H4 (cell line): ENCODE measurements around the gene STK33. TPM values are rescaled to one million over a fixed set of nuclear protein-coding genes. Genes with fewer than 3 reads are reported as not detected.
A peak's percentile ranks its signal among the peaks of the same experiment; 100 is the strongest.

Source experiments
- DNase-seq: peaks from one replicate; pipeline ENCODE4 v3.0.0-alpha.2; 2015; ENCODE audit warnings: low spot score
- total RNA-seq: library from RNA; depleted of rRNA; stranded (reverse); fragments of >200 nt; shearing (Covaris generic); gene quantifications from 2 replicates; pipeline ENCODE4 v1.2.3, GENCODE V29; 2014; rRNA removed

The STK33 gene
- 8.1 and 10.9 TPM in 2 replicates for total RNA-seq

DNA sequence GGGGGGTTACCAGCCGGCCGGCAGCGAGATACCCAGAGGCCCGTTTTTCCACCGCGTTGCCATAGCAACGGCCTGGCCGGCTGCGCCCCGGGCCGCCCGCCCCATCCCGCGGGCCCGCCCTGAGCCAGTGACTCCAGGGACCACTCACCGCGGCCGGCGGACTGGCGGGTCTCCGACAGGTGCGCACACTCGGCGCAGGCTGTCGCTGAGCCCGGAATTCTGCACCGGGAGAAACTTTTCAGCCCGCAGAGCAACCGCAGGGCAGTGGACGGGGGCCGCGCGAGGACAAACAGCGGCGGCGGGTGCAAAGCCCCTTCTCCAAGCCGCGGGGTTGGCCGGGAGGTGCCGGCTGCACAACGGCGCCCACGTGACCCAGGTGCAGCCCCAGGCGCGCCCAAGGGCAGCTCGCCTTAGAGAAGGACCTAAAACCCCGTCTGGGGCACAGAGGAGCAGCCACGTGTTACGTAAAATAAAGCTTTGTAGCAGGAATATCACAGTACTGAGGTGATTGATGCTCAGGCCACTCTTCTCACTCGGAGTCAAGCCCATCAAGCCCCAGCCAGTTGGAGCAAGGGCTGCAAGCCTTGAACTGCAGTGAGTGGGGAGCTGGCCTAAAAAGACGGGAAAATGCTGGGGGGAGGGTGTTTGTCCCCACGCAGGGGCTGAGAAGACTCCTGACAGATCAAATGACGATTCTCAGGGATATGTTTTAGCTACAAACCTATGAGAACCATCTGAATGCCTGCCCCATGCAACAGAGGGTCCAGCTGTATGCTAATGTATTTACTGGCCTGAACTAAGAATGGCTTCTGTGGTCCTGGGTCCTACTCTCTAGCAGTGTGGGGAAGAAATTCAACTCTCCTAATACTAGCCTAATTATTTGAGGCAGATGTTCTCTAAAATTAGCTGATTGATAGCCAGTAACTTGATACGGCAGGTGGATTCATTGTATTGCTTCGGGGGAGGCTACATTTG lies at the start of gene STK33:
Gene STK33 (minus strand): TSS at position 294 of the 975 bp plus-strand sequence. CDS start 119,323 bp downstream, outside the sequence.
- peak; percentile 50 for DNase-seq

DNA sequence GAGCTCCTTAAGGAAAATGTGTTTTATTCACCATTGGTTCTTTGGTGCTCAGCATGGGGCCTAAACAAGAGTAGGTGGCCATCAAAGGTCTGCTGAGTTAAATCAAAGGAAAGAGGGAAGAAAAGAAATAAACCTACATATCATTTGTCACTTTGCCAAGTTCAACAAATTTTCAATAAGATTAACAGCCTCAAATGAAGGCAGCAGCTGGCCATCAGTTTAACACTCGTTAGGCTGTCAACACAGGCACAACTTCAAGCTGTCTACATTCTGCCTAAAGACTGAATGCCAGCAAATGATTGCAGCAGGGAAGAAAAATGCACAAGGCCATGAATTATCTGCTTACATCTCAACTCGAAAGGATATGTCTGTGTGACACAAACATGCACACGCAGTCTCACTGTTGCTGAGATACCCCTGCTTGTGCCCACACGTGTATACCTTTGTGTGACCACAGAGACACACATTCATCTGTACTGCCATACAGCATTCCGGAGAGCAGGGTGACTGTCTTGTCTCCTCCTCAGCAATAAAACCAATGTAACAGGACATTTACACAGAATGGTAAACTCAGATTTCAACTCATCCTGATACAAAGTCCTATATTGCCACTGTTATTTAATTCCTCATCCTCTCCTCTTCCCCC lies 48.3 kb upstream of the STK33 start:
- no peak for DNase-seq

- DNase-seq, result no peak
Measured at GRCh38 chr11:8641332-8641731, 47.3 kb upstream of the STK33 start.

DNA sequence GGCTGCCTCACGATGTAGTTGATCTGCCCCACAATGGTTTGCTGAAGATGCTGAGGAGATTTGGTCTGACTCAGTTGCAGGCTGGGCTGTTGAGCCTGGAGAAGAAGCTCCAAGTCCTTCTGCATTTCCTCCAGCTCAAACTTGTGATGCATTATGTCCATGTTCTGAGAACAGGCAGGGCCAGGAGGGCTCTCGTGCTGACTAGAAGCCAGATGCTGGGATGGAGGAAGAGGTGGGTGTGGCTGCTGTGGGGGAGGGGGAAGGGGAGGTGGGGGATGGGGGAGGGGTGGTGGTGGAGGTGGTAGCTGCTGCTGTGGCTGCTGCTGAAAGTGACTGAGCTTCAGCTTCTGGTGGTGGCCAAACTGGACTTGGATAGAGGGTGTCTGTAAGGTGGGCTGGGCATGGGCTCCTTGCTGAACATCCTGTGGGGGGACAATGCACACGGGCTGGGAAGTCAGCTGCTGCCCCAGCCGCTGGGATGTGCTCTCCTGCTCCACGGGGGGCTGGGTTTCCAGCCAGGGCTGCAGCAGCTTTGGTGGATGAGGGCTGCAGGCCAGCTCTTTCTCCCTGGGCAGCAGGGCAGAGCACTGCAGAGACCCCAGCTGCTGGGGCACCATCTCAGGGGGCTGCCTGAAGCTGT lies 46.4 kb upstream of the STK33 start:
- no peak for DNase-seq

- no peak for DNase-seq
Measured at GRCh38 chr11:8639655-8640054, 45.6 kb upstream of the STK33 start.

- DNase-seq, result no peak
Measured at GRCh38 chr11:8638300-8638699, 44.3 kb upstream of the STK33 start.

- DNase-seq, result no peak
Measured at GRCh38 chr11:8636127-8636526, 42.1 kb upstream of the STK33 start.

- DNase-seq, result no peak
Measured at GRCh38 chr11:8634498-8634897, 40.5 kb upstream of the STK33 start.

- peak; percentile 38 for DNase-seq
Measured at GRCh38 chr11:8631395-8632118, 37.5 kb upstream of the STK33 start.

GRCh38 chr11:8624698-8625097 lies 30.7 kb upstream of the STK33 start:
- DNase-seq, result no peak

GRCh38 chr11:8621147-8621546 lies 27.1 kb upstream of the STK33 start:
- DNase-seq, result no peak

DNA sequence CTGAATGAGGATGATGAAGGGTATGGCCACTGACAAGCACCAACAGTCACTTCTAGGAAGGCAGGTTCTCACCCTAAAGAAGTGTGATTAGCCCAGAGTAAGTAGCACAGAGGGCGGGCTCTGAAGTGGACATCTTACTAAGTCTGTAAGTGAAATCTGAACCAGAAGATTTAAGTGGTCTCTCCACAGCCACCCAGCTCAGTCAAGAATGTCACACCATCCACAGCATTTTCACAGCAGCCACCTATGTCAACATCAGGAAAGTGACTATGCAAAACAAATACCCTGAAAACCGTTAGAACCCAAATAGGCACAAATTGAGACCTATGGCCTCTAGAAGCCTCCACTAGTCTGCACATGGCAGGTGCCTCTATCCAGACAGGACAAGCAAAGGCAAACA lies 23.0 kb upstream of the STK33 start:
- DNase-seq, result no peak

DNA sequence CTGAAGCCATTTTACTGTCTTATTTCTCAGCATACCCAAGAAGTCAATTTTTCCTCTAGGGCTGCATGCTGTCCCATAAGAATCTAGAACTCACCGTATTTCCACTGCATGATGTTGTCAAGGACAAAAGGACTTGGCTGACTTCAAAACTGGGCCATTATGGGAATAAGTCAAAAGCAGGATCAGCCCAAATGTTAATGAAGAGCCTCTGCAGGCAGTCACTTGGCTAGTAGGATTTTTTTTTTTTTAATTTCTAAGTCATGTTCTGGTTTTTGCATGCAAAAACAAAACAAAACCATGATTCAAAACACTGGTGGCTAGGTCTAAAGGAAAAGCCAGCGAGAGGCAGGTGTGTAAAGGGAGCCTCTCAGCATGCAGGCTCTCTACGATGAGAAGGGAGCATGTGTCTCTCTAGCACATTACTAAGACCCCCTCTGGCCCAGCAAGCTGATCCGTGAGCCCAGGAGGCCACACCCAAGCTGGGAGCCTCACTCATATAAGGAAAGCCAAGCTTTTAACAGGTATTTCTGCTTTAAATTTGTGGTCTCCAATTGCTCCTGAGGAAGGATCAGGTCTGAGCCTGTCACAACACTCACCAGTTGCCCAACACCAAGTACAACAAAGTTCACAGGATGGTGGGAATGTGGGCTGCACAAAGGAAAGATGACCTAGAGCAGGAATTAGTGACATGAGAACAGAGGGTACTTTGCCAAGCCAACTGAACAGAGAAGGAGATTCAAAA lies 21.4 kb upstream of the STK33 start:
- no peak for DNase-seq

GRCh38 chr11:8614497-8614896 lies 20.5 kb upstream of the STK33 start:
- DNase-seq, result no peak

DNA sequence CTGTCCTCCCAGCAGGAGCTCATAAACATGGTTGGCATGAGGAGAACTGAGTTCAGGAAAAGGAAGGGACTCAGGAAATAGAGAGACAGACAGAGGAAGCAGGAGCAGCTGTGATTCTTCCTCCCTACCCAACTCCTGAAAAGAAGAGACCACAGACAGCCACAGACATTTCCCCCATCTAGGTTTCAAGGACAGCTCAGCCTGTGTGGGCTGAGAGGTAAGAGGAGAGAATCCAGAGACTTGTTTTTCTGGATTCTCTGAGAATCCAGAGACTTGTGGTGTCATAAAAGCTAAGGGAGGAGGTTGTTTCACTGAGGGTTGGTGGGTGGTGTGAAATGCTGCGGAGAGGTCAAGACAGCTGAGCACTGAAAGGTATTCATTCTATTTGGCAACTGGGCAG lies 19.0 kb upstream of the STK33 start:
- no peak for DNase-seq

DNA sequence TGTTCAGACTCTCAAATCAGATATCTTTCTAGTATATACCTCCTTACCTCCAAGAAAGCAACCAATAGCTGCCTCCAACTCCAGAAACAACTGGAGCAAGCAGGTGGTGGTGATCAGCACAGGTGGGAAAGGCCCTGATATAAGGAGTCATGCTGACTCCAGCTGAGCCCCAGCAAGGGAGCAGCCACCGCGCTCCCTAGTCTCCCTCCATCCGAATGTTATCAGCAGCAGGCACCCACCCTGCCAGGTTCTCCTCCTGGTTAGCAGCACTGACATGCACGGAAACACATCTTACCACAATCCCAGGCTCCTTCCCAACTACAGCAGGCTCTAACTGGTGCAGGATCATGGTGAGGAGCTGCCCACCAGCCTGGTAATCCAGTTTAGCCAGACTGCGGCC lies 18.5 kb upstream of the STK33 start:
- DNase-seq, result no peak

DNA sequence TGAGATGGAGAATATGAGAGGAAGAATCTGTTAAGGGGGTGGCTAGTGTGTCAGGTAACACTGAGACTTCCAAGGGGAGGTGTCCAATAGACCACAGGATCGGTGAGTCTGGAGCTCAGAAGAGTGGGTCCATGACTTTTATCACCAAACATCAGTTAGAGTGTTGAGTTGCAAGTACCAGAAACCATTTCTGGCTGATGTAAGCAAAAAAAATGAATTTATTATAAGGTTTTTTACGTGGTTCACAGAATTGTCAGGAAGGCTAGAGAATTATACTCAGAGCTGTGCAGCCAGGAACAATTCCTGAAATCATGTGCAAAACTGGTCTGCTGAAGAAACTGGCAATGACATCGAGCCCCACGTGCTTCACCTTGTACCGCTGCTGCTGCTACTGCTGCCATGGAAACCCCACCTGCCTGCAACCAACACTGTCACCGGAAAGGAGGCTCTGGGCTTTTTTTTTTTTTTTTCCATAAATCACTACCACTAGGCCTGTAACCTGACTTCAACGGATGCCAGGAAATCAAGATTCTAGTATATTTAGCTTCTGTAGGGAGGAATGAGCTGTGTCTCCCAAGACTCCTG lies 16.6 kb upstream of the STK33 start:
- DNase-seq, result no peak

- no peak for DNase-seq
Measured at GRCh38 chr11:8608652-8609051, 14.6 kb upstream of the STK33 start.

GRCh38 chr11:8605971-8606563 lies 12.0 kb upstream of the STK33 start:
- DNase-seq, result no peak

- DNase-seq, result peak; percentile 98
Measured at GRCh38 chr11:8604078-8604723, 10.2 kb upstream of the STK33 start.
